Upper lobe of right lung (tissue), 1 donor: Measurements from ENCODE around the gene SLX9. TPM values are rescaled to one million over a fixed set of nuclear protein-coding genes. Genes with fewer than 3 reads are reported as not detected.

Source experiments
- ATAC-seq: fragments of 200-7000 bp; cut with Tn5 transposase; one replicate; pipeline ENCODE4 v1.9.1; 2020; ENCODE audit warnings: mild to moderate bottlenecking, moderate library complexity
- DNase-seq: peaks from one replicate; pipeline ENCODE4 v3.0.0-alpha.2; 2020
- H3K27ac ChIP-seq: fragments of 200-600 bp; one replicate; pipeline ENCODE4 v1.8.0; 2022
- H3K27me3 ChIP-seq: fragments of 200-600 bp; one replicate; pipeline ENCODE4 v1.8.0; 2022; ENCODE audit warnings: mild to moderate bottlenecking
- H3K36me3 ChIP-seq: fragments of 200-600 bp; one replicate; pipeline ENCODE4 v1.8.0; 2022
- H3K4me1 ChIP-seq: fragments of 200-600 bp; one replicate; pipeline ENCODE4 v1.8.0; 2022
- H3K4me3 ChIP-seq: fragments of 200-600 bp; one replicate; pipeline ENCODE4 v1.8.0; 2022; ENCODE audit warnings: mild to moderate bottlenecking
- H3K9me3 ChIP-seq: fragments of 200-600 bp; one replicate; pipeline ENCODE4 v1.8.0; 2022
- CTCF ChIP-seq: fragments of 200-600 bp; IDR thresholded peaks from one replicate; pipeline ENCODE4 v1.8.0; 2022; ENCODE audit warnings: antibody characterized with exemption
- intact Hi-C: fragments of 100-400 bp; cut with DNase I; formaldehyde crosslinking; loops from one replicate; pipeline ENCODE4 v1.11.0; 2022
- total RNA-seq: library from RNA; stranded (reverse); fragmentation: NEBNext Ultra II Directional; extraction: Animal tissue kit (Norgen Biotek cat#: 25700); gene quantifications from one replicate; pipeline ENCODE4 v1.2.1, GENCODE V29; 2021
- donor health status: DM: no; HTN: yes; CAD: no; lungs with severe emphysema.

The SLX9 gene
- total RNA-seq, 1 donor from 2014 or later: 22.8 TPM

GRCh38 chr21:44947930-44948331 lies 8.1 kb downstream of the SLX9 start:
- DNase-seq (peak; percentile 73), ATAC-seq (no peak)
- no peaks in the 10 kb centered on the region for H3K9me3 ChIP-seq
- no peak for TF ChIP-seq CTCF
- H3K4me1 ChIP-seq: peaks cover 7% of the 10 kb centered on the region
- intact Hi-C loops: loop anchor here (5.0 kb wide), 1 partner anchor 184 kb away; no protein-coding TSS in a partner anchor
- H3K27me3 ChIP-seq: no peaks in the 10 kb centered on the region
- no peak overlapping the region for H3K27ac ChIP-seq
- H3K36me3 ChIP-seq: peaks cover 15% of the 10 kb centered on the region
- no peak overlapping the region for H3K4me3 ChIP-seq

GRCh38 chr21:44948426-44949120 lies 8.7 kb downstream of the SLX9 start:
- H3K36me3 ChIP-seq: peaks cover 15% of the 10 kb centered on the region
- peaks cover 7% of the 10 kb centered on the region for H3K4me1 ChIP-seq
- H3K27me3 ChIP-seq: no peaks in the 10 kb centered on the region
- no peak overlapping the region for H3K27ac ChIP-seq
- no peak for ATAC-seq
- H3K4me3 ChIP-seq: no peak overlapping the region
- no peak for TF ChIP-seq CTCF
- DNase-seq: peak; percentile 63
- H3K9me3 ChIP-seq: no peaks in the 10 kb centered on the region
- intact Hi-C loops: loop anchor here (5.0 kb wide), 1 partner anchor 184 kb away; no protein-coding TSS in a partner anchor

- Histone ChIP-seq H3K27ac (no peak overlapping the region), H3K4me3 (no peak overlapping the region), H3K4me1 (peaks cover 7% of the 10 kb centered on the region), H3K9me3 (no peaks in the 10 kb centered on the region), H3K27me3 (no peaks in the 10 kb centered on the region), H3K36me3 (peaks cover 8% of the 10 kb centered on the region)
- ATAC-seq (no peak), DNase-seq (peak; percentile 62)
- TF ChIP-seq CTCF: no peak
- intact Hi-C loops: loop anchor here (5.0 kb wide), 1 partner anchor 183 kb away; no protein-coding TSS in a partner anchor
These were observed 9.4 kb downstream of the SLX9 start for GRCh38 chr21:44949161-44949778.

- peak; percentile 92 for DNase-seq
- intact Hi-C loops: loop anchor here (5.0 kb wide), 1 partner anchor 183 kb away; no protein-coding TSS in a partner anchor
- ATAC-seq: peak; percentile 89
These were observed 10.0 kb downstream of the SLX9 start for GRCh38 chr21:44949779-44950198.

GRCh38 chr21:44950351-44950750 lies 10.5 kb downstream of the SLX9 start:
- intact Hi-C loops: no loop called here
- no peak for TF ChIP-seq CTCF
- H3K27ac ChIP-seq: no peak overlapping the region
- ATAC-seq: no peak
- H3K36me3 ChIP-seq: no peaks in the 10 kb centered on the region
- H3K27me3 ChIP-seq: no peaks in the 10 kb centered on the region
- no peak overlapping the region for H3K4me3 ChIP-seq
- H3K4me1 ChIP-seq: peaks cover 7% of the 10 kb centered on the region
- H3K9me3 ChIP-seq: no peaks in the 10 kb centered on the region
- DNase-seq: peak; percentile 67

More at GRCh38 chr21:44949779-44950198, 10.0 kb downstream of the SLX9 start:
- Histone ChIP-seq H3K4me1 (peaks cover 7% of the 10 kb centered on the region), H3K27ac (no peak overlapping the region), H3K36me3 (peaks cover 4% of the 10 kb centered on the region), H3K4me3 (no peak overlapping the region), H3K9me3 (no peaks in the 10 kb centered on the region), H3K27me3 (no peaks in the 10 kb centered on the region)
- TF ChIP-seq CTCF: peak; percentile 93
